ENCODE measurements around the gene C17orf75.
"Not testable (repeated sequence)": the region's sequence is repeated elsewhere in the genome, so short reads cannot be mapped to it uniquely, and the experiment has no call there.

Gene C17orf75, protein sequence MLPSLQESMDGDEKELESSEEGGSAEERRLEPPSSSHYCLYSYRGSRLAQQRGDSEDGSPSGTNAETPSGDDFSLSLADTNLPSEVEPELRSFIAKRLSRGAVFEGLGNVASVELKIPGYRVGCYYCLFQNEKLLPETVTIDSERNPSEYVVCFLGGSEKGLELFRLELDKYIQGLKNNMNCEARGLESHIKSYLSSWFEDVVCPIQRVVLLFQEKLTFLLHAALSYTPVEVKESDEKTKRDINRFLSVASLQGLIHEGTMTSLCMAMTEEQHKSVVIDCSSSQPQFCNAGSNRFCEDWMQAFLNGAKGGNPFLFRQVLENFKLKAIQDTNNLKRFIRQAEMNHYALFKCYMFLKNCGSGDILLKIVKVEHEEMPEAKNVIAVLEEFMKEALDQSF

DNA sequence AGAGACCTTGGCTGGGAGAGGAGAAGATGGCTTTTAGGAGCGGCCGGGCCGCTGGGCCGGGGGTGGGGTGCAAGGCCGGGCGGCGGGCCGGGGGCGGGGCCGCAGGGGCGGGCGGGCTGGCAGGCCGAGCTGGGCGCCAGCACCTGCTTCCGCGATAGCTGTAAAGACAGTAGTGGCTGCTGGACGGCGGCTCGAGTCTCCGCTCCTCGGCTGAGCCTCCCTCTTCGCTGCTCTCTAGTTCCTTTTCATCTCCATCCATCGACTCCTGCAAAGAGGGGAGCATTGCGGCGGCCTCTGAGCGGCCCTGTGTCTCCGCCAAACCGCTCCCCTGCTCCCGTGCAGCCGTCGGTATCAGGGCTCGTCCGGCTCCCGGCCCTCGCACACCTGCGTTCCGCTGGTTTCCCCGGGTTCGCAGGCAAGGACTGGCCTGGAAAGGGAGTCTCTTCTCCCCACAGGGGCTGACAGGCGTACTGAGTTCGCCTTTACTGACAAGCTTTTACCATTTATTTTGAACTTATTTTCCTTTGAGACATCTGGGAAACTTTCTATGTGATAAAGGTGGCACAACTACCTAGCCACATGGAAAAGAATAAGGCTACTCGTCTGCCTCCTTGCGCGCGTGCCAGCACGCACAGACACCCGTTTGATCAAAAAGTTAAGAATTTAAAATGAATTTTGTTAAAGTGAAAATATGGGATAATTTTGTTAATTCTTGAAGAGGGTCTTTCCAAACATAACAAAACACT lies at the start of gene C17orf75:
C17orf75 (minus strand) TSS at position 317 of the 746 bp plus-strand sequence; CDS start at position 283, 34 bp downstream.
- in situ Hi-C loops (cut with MboI; ENCODE audit: low pct_unique_long_range_greater_than_20kb, low sequenced_read_pairs, unreplicated experiment): no loop called here
- TF ChIP-seq, protein P1, sequence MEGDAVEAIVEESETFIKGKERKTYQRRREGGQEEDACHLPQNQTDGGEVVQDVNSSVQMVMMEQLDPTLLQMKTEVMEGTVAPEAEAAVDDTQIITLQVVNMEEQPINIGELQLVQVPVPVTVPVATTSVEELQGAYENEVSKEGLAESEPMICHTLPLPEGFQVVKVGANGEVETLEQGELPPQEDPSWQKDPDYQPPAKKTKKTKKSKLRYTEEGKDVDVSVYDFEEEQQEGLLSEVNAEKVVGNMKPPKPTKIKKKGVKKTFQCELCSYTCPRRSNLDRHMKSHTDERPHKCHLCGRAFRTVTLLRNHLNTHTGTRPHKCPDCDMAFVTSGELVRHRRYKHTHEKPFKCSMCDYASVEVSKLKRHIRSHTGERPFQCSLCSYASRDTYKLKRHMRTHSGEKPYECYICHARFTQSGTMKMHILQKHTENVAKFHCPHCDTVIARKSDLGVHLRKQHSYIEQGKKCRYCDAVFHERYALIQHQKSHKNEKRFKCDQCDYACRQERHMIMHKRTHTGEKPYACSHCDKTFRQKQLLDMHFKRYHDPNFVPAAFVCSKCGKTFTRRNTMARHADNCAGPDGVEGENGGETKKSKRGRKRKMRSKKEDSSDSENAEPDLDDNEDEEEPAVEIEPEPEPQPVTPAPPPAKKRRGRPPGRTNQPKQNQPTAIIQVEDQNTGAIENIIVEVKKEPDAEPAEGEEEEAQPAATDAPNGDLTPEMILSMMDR (IDR thresholded peaks at IDR 0.05; ENCODE audit: extremely low read depth, insufficient read depth, missing control alignments): no peak
- DNase-seq (ENCODE audit: low spot score): peak; percentile 80

DNA sequence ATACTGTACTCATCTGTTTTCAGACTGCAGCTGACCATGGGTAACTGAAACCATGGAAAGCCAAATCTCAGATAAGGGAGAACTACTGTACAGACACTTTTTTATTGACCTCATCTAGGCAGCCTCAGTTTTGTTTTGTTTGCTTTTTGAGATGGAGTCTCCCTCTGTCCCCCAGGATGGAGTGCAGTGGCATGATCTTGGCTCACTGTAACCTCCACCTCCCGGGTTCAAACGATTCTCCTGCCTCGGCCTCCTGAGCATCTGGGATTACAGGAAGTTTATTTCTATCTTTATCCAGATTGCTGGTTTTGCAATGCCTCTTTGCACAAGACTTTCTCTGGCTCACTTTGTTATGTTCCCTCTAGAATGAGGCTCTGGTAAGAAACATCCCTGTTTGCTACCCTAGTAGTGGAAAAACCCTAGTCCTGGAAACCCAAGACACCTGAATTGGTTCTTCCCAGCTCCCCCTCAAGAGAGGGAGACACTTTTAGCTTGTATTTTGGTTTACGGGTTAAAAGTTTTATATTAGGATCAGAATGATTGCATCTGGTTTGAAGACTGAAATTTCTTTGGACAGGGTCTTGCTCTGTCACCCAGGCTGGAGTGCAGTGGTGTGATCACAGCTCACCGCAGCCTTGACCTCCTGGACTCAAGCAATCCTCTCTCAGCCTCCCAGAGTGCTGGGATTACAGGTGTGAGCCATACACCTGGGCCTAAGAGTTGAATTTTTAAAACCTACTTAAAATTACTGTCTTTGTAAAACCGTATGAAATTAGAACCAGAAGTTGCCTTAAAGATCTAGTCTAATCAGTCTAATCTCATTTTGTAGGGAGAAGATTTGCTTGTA lies 46.9 kb upstream of the C17orf75 start:
- TF ChIP-seq, protein P1 (IDR thresholded peaks at IDR 0.05; ENCODE audit: extremely low read depth, insufficient read depth, missing control alignments): no peak
- in situ Hi-C loops (cut with MboI; ENCODE audit: low pct_unique_long_range_greater_than_20kb, low sequenced_read_pairs, unreplicated experiment): no loop called here
- no peak for DNase-seq (ENCODE audit: low spot score)

DNA sequence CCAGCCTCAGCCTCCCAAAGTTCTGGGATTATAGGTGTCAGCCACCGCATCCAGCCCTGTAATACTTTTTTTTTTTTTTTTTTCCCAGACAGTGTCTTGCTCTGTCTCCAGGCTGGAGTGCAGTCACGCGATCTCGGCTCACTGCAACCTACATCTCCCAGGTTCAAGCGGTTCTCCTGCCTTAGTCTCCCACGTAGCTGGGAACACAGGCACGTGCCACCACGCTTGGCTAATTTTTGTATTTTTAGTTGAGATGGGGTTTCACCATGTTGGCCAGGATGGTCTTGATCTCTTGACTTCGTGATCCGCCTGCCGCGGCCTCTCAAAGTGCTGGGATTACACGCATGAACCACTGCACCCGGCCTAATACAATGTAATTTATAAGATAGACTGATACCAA lies 46.2 kb upstream of the C17orf75 start:
- in situ Hi-C loops (cut with MboI; ENCODE audit: low pct_unique_long_range_greater_than_20kb, low sequenced_read_pairs, unreplicated experiment); DNase-seq (ENCODE audit: low spot score): not testable (repeated sequence)

DNA sequence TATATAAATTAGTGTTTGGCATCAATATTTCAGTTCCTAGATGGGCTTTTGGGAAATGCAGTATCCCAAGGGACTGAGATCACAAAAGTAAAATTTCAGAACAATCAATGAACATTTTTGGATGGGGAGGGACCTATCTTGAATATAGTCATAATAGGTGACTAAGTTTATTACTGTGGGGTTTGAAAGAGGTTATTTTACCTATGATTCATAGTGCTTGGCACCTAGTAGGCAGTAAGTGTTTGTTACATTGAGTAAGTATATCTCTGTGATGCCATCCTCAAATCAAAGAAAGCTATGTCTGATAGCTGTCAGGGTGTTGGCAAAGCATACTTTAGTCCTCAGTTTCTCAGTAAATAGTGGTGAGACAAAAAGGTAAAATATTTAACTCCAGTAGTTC lies 44.9 kb upstream of the C17orf75 start:
- in situ Hi-C loops (cut with MboI; ENCODE audit: low pct_unique_long_range_greater_than_20kb, low sequenced_read_pairs, unreplicated experiment): no loop called here
- no peak for DNase-seq (ENCODE audit: low spot score)
- TF ChIP-seq, protein P1 (IDR thresholded peaks at IDR 0.05; ENCODE audit: extremely low read depth, insufficient read depth, missing control alignments): no peak

DNA sequence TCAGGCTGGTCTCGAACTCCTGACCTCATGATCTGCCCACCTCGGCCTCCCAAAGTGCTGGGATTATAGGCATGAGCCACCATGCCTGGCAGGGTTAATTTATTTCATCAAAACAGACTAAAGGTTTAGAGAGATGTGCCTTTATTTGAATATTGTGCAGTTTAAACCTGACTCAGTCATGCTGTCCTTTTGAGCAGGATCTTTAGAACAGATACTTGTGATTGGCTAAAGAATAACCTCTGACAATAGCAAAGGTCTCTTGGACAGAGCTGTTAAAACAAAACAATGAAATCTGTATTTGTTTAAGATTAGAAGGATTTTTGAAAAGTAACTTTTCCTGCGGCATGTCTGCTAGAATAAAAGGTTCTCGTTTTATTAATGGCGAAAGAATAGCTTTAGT lies 44.0 kb upstream of the C17orf75 start:
- no peak for DNase-seq (ENCODE audit: low spot score)
- in situ Hi-C loops (cut with MboI; ENCODE audit: low pct_unique_long_range_greater_than_20kb, low sequenced_read_pairs, unreplicated experiment): no loop called here
- TF ChIP-seq, protein P1 (IDR thresholded peaks at IDR 0.05; ENCODE audit: extremely low read depth, insufficient read depth, missing control alignments): no peak

DNA sequence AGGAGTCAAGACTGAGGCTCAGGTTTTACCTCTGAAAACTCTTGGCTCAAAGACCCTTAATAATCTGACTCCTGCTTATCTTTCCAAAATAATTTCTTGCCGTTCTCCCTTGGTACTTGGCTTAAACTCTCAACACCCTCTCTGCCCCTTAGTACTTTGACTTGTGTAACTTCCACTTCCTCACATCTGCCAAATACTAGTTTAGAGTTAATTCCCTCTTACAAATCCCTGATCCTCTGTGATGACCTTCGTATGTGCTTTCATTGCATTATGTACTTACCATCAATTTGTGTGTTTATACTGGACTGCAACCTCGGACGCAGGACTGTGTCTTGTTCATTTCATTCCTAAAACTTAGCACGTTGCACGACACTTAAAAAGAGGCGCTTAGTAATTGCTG lies 43.1 kb upstream of the C17orf75 start:
- TF ChIP-seq, protein P1 (IDR thresholded peaks at IDR 0.05; ENCODE audit: extremely low read depth, insufficient read depth, missing control alignments): no peak
- in situ Hi-C loops (cut with MboI; ENCODE audit: low pct_unique_long_range_greater_than_20kb, low sequenced_read_pairs, unreplicated experiment): no loop called here

More for the DNA sequence above, 43.1 kb upstream of the C17orf75 start:
- no peak for DNase-seq (ENCODE audit: low spot score)

Data from GM13977 (cell line).